CD14-positive monocyte (primary cell): ENCODE results near the gene ULK4. TPM values are rescaled to one million over a fixed set of nuclear protein-coding genes. Genes with fewer than 3 reads are reported as not detected.
"Not testable (repeated sequence)": the region's sequence is repeated elsewhere in the genome, so short reads cannot be mapped to it uniquely, and the experiment has no call there.

Source experiments
- DNase-seq, 3 donors: peaks; one replicate each; pipeline ENCODE4 v3.0.0-alpha.2; 2011 to 2022
- H2AFZ ChIP-seq: 2 replicates; pipeline ENCODE4 v1.6.0; 2012; ENCODE audit warnings: mild to moderate bottlenecking, low read depth, low read length, inconsistent platforms; ENCODE audit not compliant: insufficient read depth, poor library complexity, severe bottlenecking
- H3K27ac ChIP-seq, 2 donors: 1 replicate in 1 of 2; 2 replicates in 1 of 2; pipeline ENCODE4 v1.5.1; 2012 to 2013; ENCODE audit warnings: low read length in 2 of 2, control low read depth in 1 of 2, inconsistent platforms in 1 of 2, low read depth in 1 of 2, mild to moderate bottlenecking in 1 of 2
- H3K27me3 ChIP-seq, 2 donors: one replicate each; pipeline versions ENCODE4 v1.6.0 to v1.6.1; 2011 to 2013; ENCODE audit warnings: low read length in 2 of 2; ENCODE audit not compliant: control insufficient read depth in 2 of 2, insufficient read depth in 2 of 2
- H3K36me3 ChIP-seq, 2 donors: replicated peaks in 1 of 2; 1 replicate in 1 of 2; 2 replicates in 1 of 2; pipeline versions ENCODE4 v1.5.1 to v1.6.1; 2012 to 2013; ENCODE audit warnings: low read length in 2 of 2, control low read depth in 1 of 2, inconsistent platforms in 1 of 2, mild to moderate bottlenecking in 1 of 2; ENCODE audit not compliant: insufficient read depth in 2 of 2, control insufficient read depth in 1 of 2
- H3K4me1 ChIP-seq, 2 donors: 1 replicate in 1 of 2; 2 replicates in 1 of 2; pipeline versions ENCODE4 v1.5.1 to v1.6.1; 2012 to 2013; ENCODE audit warnings: low read length in 2 of 2, control low read depth in 1 of 2, inconsistent platforms in 1 of 2, mild to moderate bottlenecking in 1 of 2, moderate library complexity in 1 of 2; ENCODE audit not compliant: insufficient read depth in 2 of 2, control insufficient read depth in 1 of 2
- H3K4me2 ChIP-seq: replicated peaks from 2 replicates; pipeline ENCODE3; 2012; ENCODE audit warnings: low read length, moderate library complexity, mild to moderate bottlenecking; ENCODE audit not compliant: poor library complexity, severe bottlenecking; ENCODE audit errors: extremely low read depth
- H3K4me3 ChIP-seq, 3 experiments: fragments of 200-600 bp in 1 of 3; sonication (generic) in 1 of 3; replicated peaks in 1 of 3; 1 replicate in 2 of 3; 2 replicates in 1 of 3; pipeline ENCODE4 v1.5.1; 2011 to 2013; ENCODE audit warnings: low read length in 3 of 3, mild to moderate bottlenecking in 3 of 3, control low read depth in 2 of 3, low read depth in 2 of 3, inconsistent platforms in 1 of 3, moderate library complexity in 1 of 3
- H3K79me2 ChIP-seq: 2 replicates; pipeline ENCODE4 v1.6.0; 2012; ENCODE audit warnings: mild to moderate bottlenecking, control low read depth, inconsistent platforms, low read length, moderate library complexity; ENCODE audit not compliant: insufficient read depth
- H3K9ac ChIP-seq: 2 replicates; pipeline ENCODE4 v1.6.0; 2017; ENCODE audit warnings: low read length, mild to moderate bottlenecking; ENCODE audit not compliant: insufficient read depth, poor library complexity, severe bottlenecking
- H3K9me3 ChIP-seq, 2 donors: replicated peaks in 1 of 2; 1 replicate in 1 of 2; 2 replicates in 1 of 2; pipeline versions ENCODE4 v1.5.1 to v1.6.1; 2012 to 2013; ENCODE audit warnings: low read length in 2 of 2, control low read depth in 1 of 2; ENCODE audit not compliant: control insufficient read depth in 1 of 2, insufficient read depth in 1 of 2
- H4K20me1 ChIP-seq: 2 replicates; pipeline ENCODE4 v1.6.0; 2012; ENCODE audit warnings: mild to moderate bottlenecking, low read length, control low read depth, moderate library complexity; ENCODE audit not compliant: insufficient read depth
- H3K27ac Mint-ChIP-seq, 7 donors: one replicate each; pipeline ENCODE4 v1.8.0; 2020; ENCODE audit warnings: mild to moderate bottlenecking in 7 of 7, mixed read lengths in 7 of 7, moderate library complexity in 6 of 7, inconsistent platforms in 2 of 7
- H3K27me3 Mint-ChIP-seq, 3 donors: one replicate each; pipeline ENCODE4 v1.8.0; 2021 to 2022; ENCODE audit warnings: low read depth in 3 of 3, mild to moderate bottlenecking in 3 of 3, mixed read lengths in 3 of 3, moderate library complexity in 3 of 3, inconsistent platforms in 1 of 3
- H3K36me3 Mint-ChIP-seq, 2 donors: one replicate each; pipeline ENCODE4 v1.8.0; 2020; ENCODE audit warnings: mixed read lengths in 2 of 2, inconsistent platforms in 1 of 2, mild to moderate bottlenecking in 1 of 2
- H3K4me1 Mint-ChIP-seq: one replicate; pipeline ENCODE4 v1.8.0; 2020; ENCODE audit warnings: mild to moderate bottlenecking, mixed read lengths
- H3K4me3 Mint-ChIP-seq, 2 donors: one replicate each; pipeline ENCODE4 v1.8.0; 2020; ENCODE audit warnings: mild to moderate bottlenecking in 2 of 2, mixed read lengths in 2 of 2, moderate library complexity in 1 of 2
- H3K9me3 Mint-ChIP-seq, 7 donors: one replicate each; pipeline ENCODE4 v1.8.0; 2020 to 2022; ENCODE audit warnings: mixed read lengths in 7 of 7, mild to moderate bottlenecking in 6 of 7, moderate library complexity in 6 of 7, inconsistent platforms in 2 of 7
- CTCF ChIP-seq: fragments of 200-600 bp; IDR thresholded peaks from one replicate; pipeline ENCODE4 v1.8.0; 2022; ENCODE audit warnings: antibody characterized with exemption, mild to moderate bottlenecking
- whole genome bisulfite sequencing: methylation state at CpG from one replicate; pipeline ENCODE4 v1.1.5; 2013; ENCODE audit warnings: missing lambda C conversion rate; ENCODE audit not compliant: insufficient coverage; 5-methylcytosine and 5-hydroxymethylcytosine counted together
- intact Hi-C, 2 donors: fragments of 100-400 bp; cut with micrococcal nuclease; formaldehyde crosslinking; loops; one replicate each; pipeline versions ENCODE4 v1.15.0 to v1.15.1; 2023
- polyA plus RNA-seq, 3 donors: library from polyadenylated mRNA; depleted of rRNA in 1 of 3; unstranded in 2 of 3; stranded (reverse) in 1 of 3; fragments of 300-500 nt in 2 of 3; fragments of >200 nt in 1 of 3; fragmentation: Illumina TruSeq in 2 of 3; gene quantifications; 1 replicate in 2 of 3; 2 replicates in 1 of 3; pipeline ENCODE4 v1.2.3, GENCODE V29; 2012 to 2021

The ULK4 gene
- polyA plus RNA-seq, 3 donors = 6.7 to 14.0 (median 11.8) TPM

GRCh38 chr3:41846850-41847249 lies 115.1 kb downstream of the ULK4 start:
- Histone ChIP-seq H3K79me2 (no peaks in the 10 kb centered on the region), H3K4me1 (no peaks in the 10 kb centered on the region), H3K4me2 (no peak overlapping the region), H2AFZ (no peak overlapping the region), H3K4me3 (no peak overlapping the region), H3K27me3 (no peaks in the 10 kb centered on the region), H3K27ac (no peak overlapping the region), H3K36me3 (no peaks in the 10 kb centered on the region), H3K9ac (no peak overlapping the region), H3K9me3 (peaks cover 0 to 14% of the 10 kb centered on the region in 2 donors), H4K20me1 (no peaks in the 10 kb centered on the region)
- H3K27me3 Mint-ChIP-seq = peaks cover 0 to 2% (median 0%) of the 10 kb centered on the region in 3 donors
- peaks cover 10 to 25% (median 21%) of the 10 kb centered on the region in 7 donors for H3K9me3 Mint-ChIP-seq
- H3K27ac Mint-ChIP-seq = no peak overlapping the region
- no peak overlapping the region for H3K4me3 Mint-ChIP-seq
- no CpG with 5 or more reads among the region's 1 CpG for WGBS
- DNase-seq = no peak
- intact Hi-C loops = no loop called here
- no peaks in the 10 kb centered on the region for H3K4me1 Mint-ChIP-seq
- peaks cover 0 to 2% of the 10 kb centered on the region in 2 donors for H3K36me3 Mint-ChIP-seq
- TF ChIP-seq CTCF = no peak

GRCh38 chr3:41845826-41846225 lies 116.1 kb downstream of the ULK4 start:
- Mint-ChIP-seq H3K9me3 (peaks cover 14 to 32% (median 23%) of the 10 kb centered on the region in 7 donors), H3K36me3 (peaks cover 0 to 5% of the 10 kb centered on the region in 2 donors), H3K4me3 (no peak overlapping the region), H3K27ac (no peak overlapping the region), H3K27me3 (peaks cover 0 to 2% (median 0%) of the 10 kb centered on the region in 3 donors), H3K4me1 (no peaks in the 10 kb centered on the region)
- H3K27me3 ChIP-seq = no peaks in the 10 kb centered on the region
- H3K79me2 ChIP-seq = no peaks in the 10 kb centered on the region
- TF ChIP-seq CTCF = no peak
- no peak for DNase-seq
- H4K20me1 ChIP-seq = no peaks in the 10 kb centered on the region
- no peak overlapping the region for H3K9ac ChIP-seq
- H3K27ac ChIP-seq = no peak overlapping the region
- no peaks in the 10 kb centered on the region for H3K36me3 ChIP-seq
- no peak overlapping the region for H3K4me3 ChIP-seq
- H2AFZ ChIP-seq = no peak overlapping the region
- intact Hi-C loops = no loop called here
- WGBS = no CpG with 5 or more reads among the region's 1 CpG
- H3K4me1 ChIP-seq = no peaks in the 10 kb centered on the region
- H3K4me2 ChIP-seq = no peak overlapping the region
- H3K9me3 ChIP-seq = peaks cover 0 to 22% of the 10 kb centered on the region in 2 donors

- H3K27ac Mint-ChIP-seq, H3K27me3 ChIP-seq, H3K27me3 Mint-ChIP-seq, H3K9ac ChIP-seq, H3K27ac ChIP-seq, H3K4me1 ChIP-seq, H3K79me2 ChIP-seq, H2AFZ ChIP-seq, DNase-seq, H3K36me3 ChIP-seq, H3K4me3 ChIP-seq, intact Hi-C loops, H3K36me3 Mint-ChIP-seq, H3K4me3 Mint-ChIP-seq, H4K20me1 ChIP-seq, H3K4me2 ChIP-seq, H3K4me1 Mint-ChIP-seq: not testable (repeated sequence)
- peaks cover 0 to 28% of the 10 kb centered on the region in 2 donors for H3K9me3 ChIP-seq
- H3K9me3 Mint-ChIP-seq = peaks cover 17 to 40% (median 28%) of the 10 kb centered on the region in 7 donors
- over 99% methylated on average over 19 of the region's 24 CpGs for WGBS
These were observed 117.6 kb downstream of the ULK4 start for GRCh38 chr3:41844256-41844655.
